A549 (cell line): ENCODE measurements around the gene CFAP70. TPM values are rescaled to one million over a fixed set of nuclear protein-coding genes. Genes with fewer than 3 reads are reported as not detected.

Source experiments
- ATAC-seq, 2 experiments: fragments of 200-7000 bp in 1 of 2; fragments of >200 bp in 1 of 2; cut with Nextera tagmentation in 1 of 2; cut with Tn5 transposase in 1 of 2; 3 replicates each; pipeline versions ENCODE4 v1.8.0 to v1.9.1; 2018 to 2020; ENCODE audit warnings: mild to moderate bottlenecking in 1 of 2, moderate library complexity in 1 of 2
- CTCF ChIA-PET: fragments of 300-600 bp; sonication (Branson Sonifier 250); formaldehyde crosslinking; extraction: SDS; loops from one replicate; lab custom pipeline; 2021; ENCODE audit warnings: antibody characterized with exemption, inconsistent platforms; lab: Yijun Ruan, JAX
- POLR2A ChIA-PET: fragments of 350-600 bp; formaldehyde crosslinking; extraction: SDS; loops from one replicate; lab custom pipeline; 2021; ENCODE audit warnings: antibody characterized with exemption, inconsistent platforms; lab: Yijun Ruan, JAX
- DNase-seq, 2 experiments: peaks; one replicate each; pipeline versions ENCODE4 v3.0.0 to v3.0.0-alpha.2; 2011 to 2016; ENCODE audit warnings: low read depth in 1 of 2, low spot score in 1 of 2
- FAIRE-seq: peaks from 2 replicates; lab custom pipeline; 2011; peaks lifted over from hg19 to GRCh38; lab: Jason Lieb, UNC
- H3K27ac ChIP-seq, 2 experiments: fragments of >200 bp; sonication (Bioruptor Twin); formaldehyde crosslinking; 3 replicates each; pipeline ENCODE4 v1.5.1; 2016 to 2017
- H3K4me1 ChIP-seq: fragments of >200 bp; sonication (Bioruptor Twin); formaldehyde crosslinking; 3 replicates; pipeline ENCODE4 v1.6.1; 2016
- H3K4me2 ChIP-seq: fragments of >200 bp; sonication (Bioruptor Twin); formaldehyde crosslinking; 3 replicates; pipeline ENCODE4 v1.6.1; 2016
- H3K4me3 ChIP-seq: fragments of >200 bp; sonication (Bioruptor Twin); formaldehyde crosslinking; 3 replicates; pipeline ENCODE4 v1.5.1; 2016
- H3K9me3 ChIP-seq: fragments of >200 bp; sonication (Bioruptor Twin); formaldehyde crosslinking; 3 replicates; pipeline ENCODE4 v1.6.1; 2016
- ATOH8 ChIP-seq: fragments of 250-450 bp; sonication (Bioruptor Pico); IDR thresholded peaks from 2 replicates; pipeline ENCODE4 v1.5.0; 2020; ENCODE audit warnings: low read depth, mild to moderate bottlenecking, moderate library complexity
- BCL3 ChIP-seq: fragments of >200 bp; sonication (Bioruptor Twin); formaldehyde crosslinking; IDR thresholded peaks from 3 replicates; pipeline ENCODE4 v1.6.1; 2016
- CBX8 ChIP-seq: fragments of 200-600 bp; sonication (generic); IDR thresholded peaks from 2 replicates; pipeline ENCODE4 v1.6.1; 2016
- E2F6 ChIP-seq: IDR thresholded peaks from 2 replicates; pipeline ENCODE4 v1.6.1; 2012; ENCODE audit warnings: low read depth, borderline replicate concordance
- EHF ChIP-seq: fragments of 250-450 bp; sonication (Bioruptor Pico); IDR thresholded peaks from 2 replicates; pipeline ENCODE4 v1.5.0; 2020; ENCODE audit warnings: mild to moderate bottlenecking
- EHMT2 ChIP-seq: fragments of 200-600 bp; sonication (generic); IDR thresholded peaks from 2 replicates; pipeline ENCODE4 v1.6.1; 2016; ENCODE audit warnings: antibody characterized with exemption, low read depth, mild to moderate bottlenecking, moderate library complexity
- ELK1 ChIP-seq: fragments of 150-350 bp; IDR thresholded peaks from 2 replicates; pipeline ENCODE4 v1.6.1; 2014; ENCODE audit warnings: low read depth, mild to moderate bottlenecking, low read length
- FOSB ChIP-seq: fragments of 250-450 bp; sonication (Bioruptor Pico); IDR thresholded peaks from 2 replicates; pipeline ENCODE4 v1.5.0; 2020; ENCODE audit warnings: mild to moderate bottlenecking, moderate library complexity
- HDAC2 ChIP-seq: fragments of 200-600 bp; sonication (generic); IDR thresholded peaks from 2 replicates; pipeline ENCODE4 v1.6.1; 2016
- HOXB5 ChIP-seq: fragments of 250-450 bp; sonication (Bioruptor Pico); IDR thresholded peaks from 2 replicates; pipeline ENCODE4 v1.5.0; 2020; ENCODE audit warnings: mild to moderate bottlenecking, moderate library complexity
- JUN ChIP-seq, 2 experiments: fragments of >200 bp; sonication (Bioruptor Twin); formaldehyde crosslinking; IDR thresholded peaks; 2 replicates in 1 of 2; 3 replicates in 1 of 2; pipeline ENCODE4 v1.6.1; 2016 to 2017
- MAFK ChIP-seq: fragments of 450-650 bp; IDR thresholded peaks from 2 replicates; pipeline ENCODE4 v1.6.1; 2014; ENCODE audit not compliant: partially characterized antibody
- MAZ ChIP-seq: fragments of 150-350 bp; IDR thresholded peaks from 2 replicates; pipeline ENCODE4 v1.6.1; 2014; ENCODE audit warnings: antibody characterized with exemption, low read depth, low read length, borderline replicate concordance
- MYC ChIP-seq: IDR thresholded peaks from 2 replicates; pipeline ENCODE4 v1.6.1; 2012; ENCODE audit warnings: mild to moderate bottlenecking, inconsistent platforms, low read length, improper control_type of control experiment, borderline replicate concordance
- NFE2L2 ChIP-seq: fragments of 150-350 bp; conservative IDR thresholded peaks from 2 replicates; pipeline ENCODE4 v1.6.1; 2014; ENCODE audit warnings: low read length
- NPAS2 ChIP-seq: fragments of 250-450 bp; sonication (Bioruptor Pico); IDR thresholded peaks from 2 replicates; pipeline ENCODE4 v1.8.0; 2022; ENCODE audit warnings: mild to moderate bottlenecking, moderate library complexity, borderline replicate concordance
- NR3C1 ChIP-seq: fragments of >200 bp; sonication (Bioruptor Twin); formaldehyde crosslinking; IDR thresholded peaks from 3 replicates; pipeline ENCODE4 v1.6.1; 2017
- POLR2AphosphoS2 ChIP-seq: conservative IDR thresholded peaks from 2 replicates; pipeline ENCODE4 v1.6.1; 2012; ENCODE audit warnings: low read length, improper control_type of control experiment, inconsistent platforms
- RCOR1 ChIP-seq: fragments of 150-350 bp; IDR thresholded peaks from 2 replicates; pipeline ENCODE4 v1.6.1; 2014; ENCODE audit warnings: antibody characterized with exemption, low read length, low read depth
- RFX5 ChIP-seq: fragments of 450-650 bp; IDR thresholded peaks from 2 replicates; pipeline ENCODE4 v1.7.1; 2014; ENCODE audit warnings: antibody characterized with exemption, mild to moderate bottlenecking, moderate library complexity
- SREBF2 ChIP-seq: fragments of 450-650 bp; IDR thresholded peaks from 2 replicates; pipeline ENCODE4 v1.6.1; 2014; ENCODE audit warnings: mild to moderate bottlenecking, moderate library complexity
- TFCP2L1 ChIP-seq: fragments of 250-450 bp; sonication (Bioruptor Pico); IDR thresholded peaks from 2 replicates; pipeline ENCODE4 v1.5.0; 2021; ENCODE audit warnings: mild to moderate bottlenecking
- ZFP36 ChIP-seq: fragments of 450-650 bp; IDR thresholded peaks from 2 replicates; pipeline ENCODE4 v1.6.1; 2014; ENCODE audit warnings: borderline replicate concordance; ENCODE audit not compliant: partially characterized antibody
- WGBS: methylation state at CpG from one replicate; pipeline ENCODE4 v1.1.6; 2017; ENCODE audit errors: missing lambda C conversion rate; 5-methylcytosine and 5-hydroxymethylcytosine counted together
- polyA plus RNA-seq, 4 experiments: library from polyadenylated mRNA; depleted of rRNA in 3 of 4; stranded (reverse); fragments of >200 nt; fragmentation: RNase III in 1 of 4; extraction: RNeasy Plus Mini Kit Qiagen cat#74134 plus additional on column Dnase treatment in 1 of 4; gene quantifications; 2 replicates in 3 of 4; 3 replicates in 1 of 4; pipeline ENCODE4 v1.2.3, GENCODE V29; 2011 to 2017

The CFAP70 gene
- polyA plus RNA-seq, 2 of the 4 experiments (the other 2 are of a cell fraction), result 0.34 to 0.98 TPM

GRCh38 chr10:73364964-73365363 lies 6.3 kb upstream of the CFAP70 start:
- Histone ChIP-seq H3K27ac (no peak overlapping the region), H3K4me1 (no peaks in the 10 kb centered on the region), H3K9me3 (no peaks in the 10 kb centered on the region), H3K4me3 (no peak overlapping the region), H3K4me2 (no peak overlapping the region)
- ATAC-seq (no peak), DNase-seq (no peak), FAIRE-seq (no peak)
- 95% methylated on average over 3 of the region's 3 CpGs for WGBS
- ChIA-PET POLR2A (no interaction called here), CTCF (interaction anchor here (0.8 to 1.2 kb wide), 2 partner anchors 11 to 101 kb away, joined by 3 to 5 read pairs; no protein-coding TSS in a partner anchor)
- TF ChIP-seq ZFP36 (no peak), NFE2L2 (no peak), CBX8 (no peak), JUN (IDR thresholded peaks at IDR 0.05) (no peak), POLR2AphosphoS2 (no peak), NPAS2 (CRISPR knock-in tag) (no peak), TFCP2L1 (no peak), NR3C1 (no peak), RFX5 (no peak), SREBF2 (no peak), RCOR1 (no peak)

GRCh38 chr10:73359492-73359891 lies 828 bp upstream of the CFAP70 start:
- POLR2A ChIA-PET, result interaction anchor here (1.4 to 1.5 kb wide), 4 partner anchors 54 to 113 kb away, joined by 4 to 14 read pairs (median 8); partner anchors contain the start of genes ANXA7, DNAJC9 and MRPS16

GRCh38 chr10:73357821-73358220 lies 843 bp downstream of the CFAP70 start:
- TF ChIP-seq MAFK (no peak), TFCP2L1 (no peak), E2F6 (no peak), POLR2AphosphoS2 (no peak), FOSB (CRISPR knock-in tag) (no peak), HOXB5 (CRISPR knock-in tag) (no peak), MAZ (no peak), ATOH8 (CRISPR knock-in tag) (no peak), MYC (no peak), EHF (CRISPR knock-in tag) (no peak), EHMT2 (no peak)
- ATAC-seq (no peak), FAIRE-seq (no peak), DNase-seq (no peak)
- Histone ChIP-seq H3K4me1 (peaks cover 6% of the 10 kb centered on the region; the same call in 1 of the 3 replicates), H3K27ac (peak overlapping the region; percentile 65 to 83; a peak in 5 of 6 replicates), H3K4me2 (peak overlapping the region; percentile 83), H3K4me3 (peak overlapping the region; percentile 67), H3K9me3 (no peaks in the 10 kb centered on the region)
- CTCF ChIA-PET, result interaction anchor here (0.7 to 2.7 kb wide), 4 partner anchors 9 to 94 kb away, joined by 3 to 12 read pairs (median 4); no protein-coding TSS in a partner anchor
- WGBS, result 44% methylated on average over 5 of the region's 5 CpGs
- POLR2A ChIA-PET, result interaction anchor here (0.6 to 0.9 kb wide), 2 partner anchors 18 to 112 kb away, joined by 3 to 7 read pairs; no protein-coding TSS in a partner anchor

More at GRCh38 chr10:73359492-73359891, 828 bp upstream of the CFAP70 start:
- FAIRE-seq, result no peak
- CTCF ChIA-PET, result interaction anchor here (2.7 kb wide), 1 partner anchor 96 kb away, joined by 12 read pairs; no protein-coding TSS in a partner anchor
- no peak overlapping the region; a peak in 1 of 6 replicates for H3K27ac ChIP-seq
- ATAC-seq, result no peak
- TF ChIP-seq ATOH8 (CRISPR knock-in tag), result no peak
- no peak for TF ChIP-seq NFE2L2
- TF ChIP-seq HDAC2, result no peak
- TF ChIP-seq BCL3, result no peak
- TF ChIP-seq ELK1, result no peak
- no peak for TF ChIP-seq NPAS2 (CRISPR knock-in tag)
- no peak overlapping the region; the same call in 2 of the 3 replicates for H3K4me3 ChIP-seq
- WGBS, result 65% methylated on average over 8 of the region's 8 CpGs
- H3K4me2 ChIP-seq, result peak overlapping the region; percentile 83
- H3K4me1 ChIP-seq, result peaks cover 6% of the 10 kb centered on the region; the same call in 1 of the 3 replicates
- H3K9me3 ChIP-seq, result no peaks in the 10 kb centered on the region
- no peak for DNase-seq
